Ramos (cell line): ENCODE results near the gene HM13.
"Not testable (repeated sequence)": the region's sequence is repeated elsewhere in the genome, so short reads cannot be mapped to it uniquely, and the experiment has no call there.

ENCODE experiments used
- in situ Hi-C: fragments of 300-500 bp; cut with MboI; formaldehyde crosslinking; loops from one replicate; pipeline ENCODE4 v1.14.3; 2022; ENCODE audit warnings: low sequenced_read_pairs; ENCODE audit not compliant: unreplicated experiment

Gene HM13

DNA sequence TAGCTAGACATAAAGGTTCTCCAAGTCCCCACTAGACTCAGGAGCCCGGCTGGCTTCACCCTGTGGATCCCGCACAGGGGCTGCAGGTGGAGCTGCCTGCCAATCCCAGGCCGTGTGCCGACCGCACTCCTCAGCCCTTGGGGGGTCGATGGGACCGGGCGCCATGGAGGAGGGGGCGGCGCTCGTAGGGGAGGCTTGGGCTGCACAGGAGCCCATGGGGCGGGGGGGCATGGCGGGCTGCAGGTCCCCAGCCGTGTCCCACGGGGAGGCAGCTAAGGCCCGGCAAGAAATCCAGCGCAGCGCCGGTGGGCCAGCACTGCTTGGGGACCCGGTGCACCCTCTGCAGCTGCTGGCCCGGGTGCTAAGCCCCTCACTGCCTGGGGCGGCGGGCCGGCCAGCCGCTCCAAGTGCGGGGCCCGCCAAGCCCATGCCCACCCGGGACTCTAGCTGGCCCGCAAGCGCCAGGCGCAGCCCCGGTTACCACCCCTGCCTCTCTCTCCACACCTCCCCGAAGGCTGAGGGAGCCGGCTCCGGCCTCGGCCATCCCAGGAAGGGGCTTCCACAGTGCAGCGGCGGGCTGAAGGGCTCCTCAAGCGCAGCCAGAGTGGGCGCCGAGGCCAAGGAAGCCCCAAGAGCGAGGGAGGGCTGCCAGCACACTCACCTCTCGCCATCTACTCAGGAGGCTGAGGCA lies 64.4 kb downstream of the HM13 start:
- in situ Hi-C loops: no loop called here

GRCh38 chr20:31579245-31579644 lies 65.0 kb downstream of the HM13 start:
- in situ Hi-C loops: no loop called here

DNA sequence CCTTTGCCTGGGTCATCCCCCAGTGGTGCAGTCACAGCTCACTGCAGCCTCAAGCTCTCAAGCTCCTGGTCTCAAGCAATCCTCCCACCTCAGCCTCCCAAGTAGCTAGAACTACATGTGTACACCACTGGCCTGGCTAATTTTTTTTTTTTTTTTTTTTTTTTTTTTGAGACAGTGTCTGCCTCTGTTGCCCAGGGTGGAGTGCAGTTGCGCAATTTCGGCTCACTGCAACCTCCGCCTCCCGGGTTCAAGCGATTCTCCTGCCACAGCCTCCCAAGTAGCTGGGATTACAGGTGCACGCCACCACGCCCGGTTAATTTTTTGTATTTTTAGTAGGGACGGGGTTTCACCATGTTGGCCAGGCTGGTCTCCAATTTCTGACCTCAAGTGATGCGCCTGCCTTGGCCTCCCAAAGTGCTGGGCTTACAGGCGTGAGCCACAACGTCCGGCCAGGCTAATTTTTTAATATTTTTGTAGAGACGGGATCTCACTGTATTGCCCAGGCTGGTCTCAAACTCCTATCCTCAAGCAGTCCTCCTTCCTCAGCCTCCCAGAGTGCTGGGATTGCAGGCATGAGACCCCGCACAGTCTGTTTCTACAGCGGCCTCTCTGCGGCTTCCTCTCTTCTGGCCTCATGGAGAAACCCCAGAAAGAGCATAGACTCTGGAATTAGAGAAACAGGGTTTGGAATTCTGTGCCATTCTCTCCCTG lies 65.9 kb downstream of the HM13 start:
- in situ Hi-C loops: not testable (repeated sequence)

- in situ Hi-C loops: no loop called here
These were observed 66.5 kb downstream of the HM13 start for GRCh38 chr20:31580706-31581105.

- in situ Hi-C loops: no loop called here
These were observed 67.1 kb downstream of the HM13 start for GRCh38 chr20:31581391-31581790.

- in situ Hi-C loops: no loop called here
These were observed 73.5 kb downstream of the HM13 start for GRCh38 chr20:31587545-31588389.

- in situ Hi-C loops: no loop called here
These were observed 76.5 kb downstream of the HM13 start for GRCh38 chr20:31590717-31591225.

DNA sequence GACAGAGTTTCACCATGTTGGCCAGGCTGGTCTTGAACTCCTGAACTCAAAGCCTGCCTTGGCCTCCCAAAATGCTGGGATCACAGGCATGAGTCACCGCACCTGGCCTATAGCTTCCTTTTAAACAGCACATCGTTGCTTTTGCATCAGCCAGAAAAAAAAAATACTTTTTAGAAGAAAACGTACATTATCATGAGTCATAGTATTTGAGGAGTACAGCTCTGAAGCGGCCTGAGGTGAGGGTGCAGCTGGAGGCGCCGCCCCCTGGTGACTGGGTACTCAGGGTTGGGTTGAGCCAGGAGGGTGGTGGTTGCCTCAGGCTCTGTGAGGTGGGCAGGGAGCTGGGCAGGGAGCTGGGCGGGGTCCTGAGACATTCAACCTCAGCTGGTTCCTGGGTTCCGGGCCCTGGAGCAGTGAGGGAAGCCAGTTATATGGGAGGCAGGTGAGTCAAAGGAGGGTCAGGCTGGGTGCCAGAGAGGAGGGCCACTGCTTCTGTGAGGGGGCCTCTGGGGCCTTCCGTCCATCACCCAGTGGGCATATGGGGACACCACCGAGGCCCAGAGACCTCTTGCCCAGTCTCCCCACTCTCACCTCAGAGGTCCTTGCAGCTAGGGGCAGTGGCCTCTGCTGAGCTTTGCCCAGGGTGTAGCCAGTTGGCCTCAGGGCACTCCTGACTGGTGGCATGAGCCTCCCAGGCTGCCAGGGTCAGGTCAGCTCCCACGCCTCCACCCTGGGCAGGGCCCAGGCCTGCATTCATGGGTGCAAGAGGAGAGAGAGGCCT lies 79.2 kb downstream of the HM13 start:
- in situ Hi-C loops: no loop called here

GRCh38 chr20:31594002-31594557 lies 79.8 kb downstream of the HM13 start:
- in situ Hi-C loops: no loop called here

DNA sequence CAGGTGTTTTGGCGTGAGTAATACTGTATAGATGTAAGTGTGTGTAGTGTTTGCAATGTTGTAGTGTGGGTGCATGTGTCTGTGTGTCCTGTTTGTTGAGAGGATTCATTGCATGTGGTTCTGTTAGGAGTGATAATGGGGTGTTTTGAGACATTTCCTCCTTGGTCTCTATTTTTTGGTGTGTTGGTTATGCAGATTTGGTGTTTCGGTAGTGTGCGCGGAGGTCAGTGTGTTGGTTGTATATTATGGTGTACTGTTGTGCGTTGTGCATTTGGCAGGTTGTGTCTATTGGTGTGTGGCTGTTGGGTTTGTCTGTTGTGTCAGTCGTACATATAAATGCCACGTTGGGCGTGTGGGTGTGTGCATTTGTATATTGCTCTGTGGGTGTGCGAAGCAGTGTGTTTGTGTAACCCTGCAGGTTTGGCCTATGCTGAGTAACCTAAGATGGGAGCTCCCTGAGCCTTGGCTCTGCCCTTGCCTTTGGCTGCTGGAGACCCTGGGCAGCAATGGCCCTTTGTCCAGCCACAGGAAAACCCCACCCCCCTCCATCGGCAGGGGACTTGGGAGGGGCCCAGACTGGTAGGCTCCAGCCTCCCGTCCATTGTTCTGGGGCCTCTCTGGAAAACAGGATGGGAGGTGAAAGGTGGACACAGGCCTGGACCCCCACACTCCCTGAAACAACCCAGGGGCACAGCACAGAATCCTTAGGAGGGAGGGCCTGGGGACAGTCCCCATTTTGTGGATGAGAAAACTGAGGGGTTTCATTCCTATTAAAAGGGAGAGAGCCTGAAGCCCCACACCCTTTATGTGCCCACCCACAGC lies 80.5 kb downstream of the HM13 start:
- in situ Hi-C loops: no loop called here

DNA sequence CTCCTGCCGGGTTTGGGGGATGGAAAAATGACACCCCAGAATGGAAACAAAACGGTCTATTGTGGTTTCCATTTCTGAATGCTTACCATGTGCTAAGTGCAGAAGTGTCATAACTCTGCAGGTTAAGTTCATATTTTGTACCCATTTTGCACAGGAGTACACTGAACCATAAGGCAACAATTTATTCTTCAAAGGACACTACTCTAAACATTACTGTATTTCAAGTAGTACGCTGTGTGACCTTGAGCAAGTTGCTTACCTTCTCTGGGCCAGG lies 81.1 kb downstream of the HM13 start:
- in situ Hi-C loops: no loop called here

- in situ Hi-C loops: no loop called here
These were observed 81.6 kb downstream of the HM13 start for GRCh38 chr20:31595654-31596411.

- in situ Hi-C loops: not testable (repeated sequence)
These were observed 82.1 kb downstream of the HM13 start for GRCh38 chr20:31596412-31596715.

- in situ Hi-C loops: no loop called here
These were observed 82.7 kb downstream of the HM13 start for GRCh38 chr20:31596831-31597480.

GRCh38 chr20:31597481-31597855 lies 83.2 kb downstream of the HM13 start:
- in situ Hi-C loops: no loop called here

DNA sequence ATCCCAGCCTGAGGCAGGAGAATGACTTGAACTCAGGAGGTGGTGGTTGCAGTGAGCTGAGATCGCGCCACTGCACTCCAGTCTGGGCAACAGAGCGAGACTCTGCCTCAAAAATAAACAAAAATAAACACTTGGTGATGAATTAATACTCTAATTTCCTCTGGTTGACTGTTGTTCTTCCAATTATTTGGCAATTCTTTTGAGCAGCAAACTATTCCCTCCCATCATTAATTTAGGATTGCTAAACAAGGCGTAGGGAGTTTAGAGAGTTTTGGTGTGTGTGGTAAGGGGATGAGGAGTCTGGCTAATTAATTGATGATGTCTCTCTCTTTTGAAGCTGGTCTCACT lies 88.2 kb downstream of the HM13 start:
- in situ Hi-C loops: no loop called here

DNA sequence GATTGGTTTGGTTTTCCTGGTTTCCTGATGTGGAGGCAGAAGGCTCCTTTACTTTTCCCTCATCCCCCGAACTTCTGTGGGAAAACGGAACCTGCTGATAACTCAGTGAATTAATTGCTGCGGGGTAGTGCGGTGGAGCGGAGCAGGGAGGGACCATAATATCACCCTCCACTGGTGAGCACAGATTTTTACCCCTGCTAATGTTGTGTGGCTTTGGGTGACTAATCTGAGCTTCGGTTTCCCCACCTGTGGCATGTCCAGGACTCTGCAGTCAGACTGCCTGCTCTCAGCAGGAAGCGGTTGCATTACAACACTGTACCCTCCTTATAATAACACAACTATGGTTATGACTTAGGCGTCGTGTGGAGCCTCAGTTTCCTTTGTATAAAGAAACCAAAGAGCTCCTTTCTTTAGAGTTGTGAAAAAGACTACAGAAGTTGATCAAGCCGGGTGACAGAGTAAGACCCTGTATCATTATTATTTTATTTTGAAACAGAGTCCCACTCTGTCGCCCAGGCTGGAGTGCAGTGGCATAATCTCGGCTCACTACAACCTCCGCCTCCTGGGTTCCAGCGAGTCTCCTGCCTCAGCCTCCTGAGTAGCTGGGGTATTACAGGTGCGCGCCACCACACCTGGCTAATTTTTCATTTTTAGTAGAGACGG lies 88.7 kb downstream of the HM13 start:
- in situ Hi-C loops: no loop called here
